Mesangial cell (primary cell): ENCODE data around the gene GOLGA8O. TPM values are rescaled to one million over a fixed set of nuclear protein-coding genes. Genes with fewer than 3 reads are reported as not detected.

Experiments used
- total RNA-seq: library from RNA; depleted of rRNA; stranded (reverse); fragments of >200 nt; gene quantifications from 2 replicates; pipeline ENCODE4 v1.2.3, GENCODE V29; 2015

GOLGA8O gene
- not detected in 2 replicates for total RNA-seq

DNA sequence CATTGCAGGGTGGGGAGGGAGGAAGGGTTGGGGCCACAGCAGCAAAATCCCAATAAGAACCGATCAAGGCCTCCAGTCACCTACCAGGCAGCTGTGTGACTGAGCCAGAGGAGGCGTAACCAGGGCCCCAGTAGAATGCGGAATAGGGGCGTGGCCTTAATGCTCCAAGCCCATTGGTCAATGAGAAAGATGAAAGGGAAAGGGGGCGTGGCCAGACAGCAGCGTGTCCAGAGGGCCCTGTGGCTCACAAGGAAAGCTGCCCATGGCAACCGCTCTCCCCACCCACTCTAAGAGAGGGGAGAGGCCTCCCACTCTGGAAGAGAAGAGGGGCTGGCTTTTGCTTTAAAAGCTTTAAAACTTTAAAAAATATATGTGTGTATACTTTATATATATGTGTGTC is at the start of gene GOLGA8O:
TSS of gene GOLGA8O (minus strand) at position 101 of the 400 bp plus-strand sequence. CDS start at position 3, 98 bp downstream.

DNA sequence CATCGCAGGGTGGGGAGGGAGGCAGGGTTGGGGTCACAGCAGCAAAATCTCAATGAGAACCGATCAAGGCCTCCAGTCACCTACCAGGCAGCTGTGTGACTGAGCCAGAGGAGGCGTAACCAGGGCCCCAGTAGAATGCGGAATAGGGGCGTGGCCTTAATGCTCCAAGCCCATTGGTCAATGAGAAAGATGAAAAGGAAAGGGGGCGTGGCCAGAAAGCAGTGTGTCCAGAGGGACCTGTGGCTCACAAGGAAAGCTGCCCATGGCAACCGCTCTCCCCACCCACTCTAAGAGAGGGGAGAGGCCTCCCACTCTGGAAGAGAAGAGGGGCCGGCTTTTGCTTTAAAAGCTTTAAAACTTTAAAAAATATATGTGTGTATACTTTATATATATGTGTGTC is 52.2 kb downstream of the GOLGA8O start, which contains the start of gene GOLGA8K:
TSS of gene GOLGA8K (minus strand) at position 101 of the 400 bp plus-strand sequence. CDS start at position 3, 98 bp downstream.

Other genes with a start within 250 kb of the GOLGA8O start
- not detected in 2 replicates for gene GOLGA8K, start 52.3 kb downstream of the GOLGA8O start, total RNA-seq
- gene GOLGA8N, start 137.8 kb upstream of the GOLGA8O start, total RNA-seq: 0.16 and 1.9 TPM in 2 replicates
- 3.7 and 30.8 TPM in 2 replicates for gene ARHGAP11A, start 159.9 kb upstream of the GOLGA8O start, total RNA-seq
- gene SCG5, start 186.1 kb upstream of the GOLGA8O start, total RNA-seq: 17.3 and 58.6 TPM in 2 replicates